IMR-90 (cell line): ENCODE results near the gene OR8D4. TPM values are rescaled to one million over a fixed set of nuclear protein-coding genes. Genes with fewer than 3 reads are reported as not detected.

Experiments
- ATAC-seq: fragments of 200-7000 bp; cut with Tn5 transposase; 2 replicates; pipeline ENCODE4 v1.9.1; 2020; ENCODE audit warnings: low read depth, mild to moderate bottlenecking, moderate library complexity
- BruUV-seq: library from RNA; stranded (reverse); fragments of 400-500 nt; replicated peaks from 2 replicates; lab custom pipeline; 2021; lab: Mats Ljungman, UMichigan
- CTCF ChIA-PET: fragments of 300-600 bp; formaldehyde crosslinking; extraction: SDS; loops from one replicate; lab custom pipeline; 2021; ENCODE audit warnings: antibody characterized with exemption; lab: Yijun Ruan, JAX
- POLR2A ChIA-PET: fragments of 300-600 bp; sonication (Branson Sonifier 250); formaldehyde crosslinking; loops from one replicate; lab custom pipeline; 2022; ENCODE audit warnings: antibody characterized with exemption; ENCODE audit not compliant: unreplicated experiment; lab: Charles Lee
- DNase-seq: peaks from one replicate; pipeline ENCODE4 v3.0.0; 2013
- H2AFZ ChIP-seq: replicated peaks from 2 replicates; pipeline ENCODE3; 2013; ENCODE audit warnings: low read length, mild to moderate bottlenecking; ENCODE audit not compliant: poor library complexity
- H2AK5ac ChIP-seq: 2 replicates; pipeline ENCODE4 v1.6.1; 2013; ENCODE audit warnings: low read depth, low read length, inconsistent platforms
- H2AK9ac ChIP-seq: replicated peaks from 2 replicates; pipeline ENCODE3; 2013; ENCODE audit warnings: mild to moderate bottlenecking, low read depth, low read length, moderate library complexity; ENCODE audit not compliant: poor library complexity
- H2BK120ac ChIP-seq: 2 replicates; pipeline ENCODE4 v1.6.1; 2013; ENCODE audit warnings: low read depth, low read length, inconsistent platforms
- H2BK15ac ChIP-seq: 3 replicates; pipeline ENCODE4 v1.6.1; 2013; ENCODE audit warnings: low read depth, low read length, inconsistent platforms
- H2BK20ac ChIP-seq: 2 replicates; pipeline ENCODE4 v1.6.1; 2013; ENCODE audit warnings: low read depth, mild to moderate bottlenecking, inconsistent platforms, low read length, moderate library complexity
- H2BK5ac ChIP-seq: 2 replicates; pipeline ENCODE4 v1.6.1; 2013; ENCODE audit warnings: mild to moderate bottlenecking, low read depth, low read length, inconsistent platforms; ENCODE audit not compliant: poor library complexity, severe bottlenecking
- H3K14ac ChIP-seq: replicated peaks from 2 replicates; pipeline ENCODE4 v1.6.1; 2013; ENCODE audit warnings: low read depth, low read length, inconsistent platforms
- H3K18ac ChIP-seq: 2 replicates; pipeline ENCODE4 v1.6.1; 2013; ENCODE audit warnings: low read depth, low read length, control low read depth
- H3K23ac ChIP-seq: 2 replicates; pipeline ENCODE4 v1.6.1; 2013; ENCODE audit warnings: low read depth, low read length, inconsistent platforms
- H3K27ac ChIP-seq: 2 replicates; pipeline ENCODE4 v1.5.1; 2013; ENCODE audit warnings: mild to moderate bottlenecking, control low read depth, low read length; ENCODE audit not compliant: insufficient read depth
- H3K27me3 ChIP-seq: 2 replicates; pipeline ENCODE4 v1.6.1; 2013; ENCODE audit warnings: low read length; ENCODE audit not compliant: control insufficient read depth, insufficient read depth
- H3K36me3 ChIP-seq: 2 replicates; pipeline ENCODE4 v1.6.1; 2013; ENCODE audit warnings: low read length, mixed read lengths; ENCODE audit not compliant: control insufficient read depth, insufficient read depth
- H3K4ac ChIP-seq: 2 replicates; pipeline ENCODE4 v1.6.1; 2013; ENCODE audit warnings: low read depth, low read length, inconsistent platforms
- H3K4me1 ChIP-seq: 2 replicates; pipeline ENCODE4 v1.6.1; 2013; ENCODE audit warnings: low read length, mixed read lengths; ENCODE audit not compliant: control insufficient read depth, insufficient read depth
- H3K4me2 ChIP-seq: 2 replicates; pipeline ENCODE4 v1.6.1; 2013; ENCODE audit warnings: low read depth, mild to moderate bottlenecking, control low read depth, low read length, moderate library complexity
- H3K4me3 ChIP-seq: 2 replicates; pipeline ENCODE4 v1.5.1; 2013; ENCODE audit warnings: low read depth, mild to moderate bottlenecking, control low read depth, low read length, moderate library complexity; ENCODE audit not compliant: insufficient read depth
- H3K56ac ChIP-seq: 2 replicates; pipeline ENCODE4 v1.6.1; 2013; ENCODE audit warnings: low read length, inconsistent platforms; ENCODE audit not compliant: insufficient read depth; ENCODE audit errors: extremely low read depth
- H3K79me1 ChIP-seq, 2 experiments: 2 replicates each; pipeline ENCODE4 v1.6.1; 2013; ENCODE audit warnings: low read length in 2 of 2, inconsistent platforms in 1 of 2, low read depth in 1 of 2
- H3K9ac ChIP-seq: 2 replicates; pipeline ENCODE4 v1.6.1; 2013; ENCODE audit warnings: low read depth, low read length, control low read depth
- H3K9me1 ChIP-seq: 2 replicates; pipeline ENCODE4 v1.6.1; 2013; ENCODE audit warnings: low read length, inconsistent platforms; ENCODE audit not compliant: insufficient read depth
- H3K9me3 ChIP-seq: 2 replicates; pipeline ENCODE4 v1.6.1; 2013; ENCODE audit warnings: low read length; ENCODE audit not compliant: control insufficient read depth, insufficient read depth
- H4K20me1 ChIP-seq: 2 replicates; pipeline ENCODE4 v1.6.1; 2013; ENCODE audit warnings: low read length, inconsistent platforms; ENCODE audit not compliant: insufficient read depth
- H4K5ac ChIP-seq: 2 replicates; pipeline ENCODE4 v1.6.1; 2013; ENCODE audit warnings: mild to moderate bottlenecking, low read depth, low read length, control low read depth
- H4K8ac ChIP-seq, 2 experiments: 2 replicates each; pipeline ENCODE4 v1.6.1; 2013; ENCODE audit warnings: low read depth in 2 of 2, low read length in 2 of 2, control low read depth in 1 of 2, inconsistent platforms in 1 of 2
- H4K91ac ChIP-seq: 2 replicates; pipeline ENCODE4 v1.6.1; 2013; ENCODE audit warnings: low read depth, low read length, inconsistent platforms; ENCODE audit not compliant: insufficient read depth
- BHLHE40 ChIP-seq: fragments of 150-350 bp; IDR thresholded peaks from 2 replicates; pipeline ENCODE4 v1.6.1; 2016; ENCODE audit warnings: mild to moderate bottlenecking, low read depth, low read length
- CEBPB ChIP-seq: IDR thresholded peaks from 2 replicates; pipeline ENCODE4 v1.6.1; 2012; ENCODE audit warnings: low read depth, low read length, improper control_type of control experiment
- CHD1 ChIP-seq: IDR thresholded peaks from 2 replicates; pipeline ENCODE4 v1.6.1; 2012; ENCODE audit warnings: low read depth, low read length, improper control_type of control experiment
- FOS ChIP-seq: fragments of 150-350 bp; IDR thresholded peaks from 2 replicates; pipeline ENCODE4 v1.6.1; 2016; ENCODE audit warnings: low read depth, low read length
- MAFK ChIP-seq: IDR thresholded peaks from 2 replicates; pipeline ENCODE4 v1.6.1; 2012; ENCODE audit warnings: low read depth, low read length, improper control_type of control experiment
- MAZ ChIP-seq: IDR thresholded peaks from 2 replicates; pipeline ENCODE4 v1.6.1; 2012; ENCODE audit warnings: low read depth, mild to moderate bottlenecking, low read length, improper control_type of control experiment, moderate library complexity, borderline replicate concordance
- MXI1 ChIP-seq: IDR thresholded peaks from 2 replicates; pipeline ENCODE4 v1.6.1; 2012; ENCODE audit warnings: low read depth, mild to moderate bottlenecking, low read length, moderate library complexity, borderline replicate concordance
- RCOR1 ChIP-seq: IDR thresholded peaks from 2 replicates; pipeline ENCODE4 v1.6.1; 2012; ENCODE audit warnings: mild to moderate bottlenecking, low read length, improper control_type of control experiment; ENCODE audit not compliant: insufficient replicate concordance
- RFX5 ChIP-seq: IDR thresholded peaks from 2 replicates; pipeline ENCODE4 v1.8.0; 2012; ENCODE audit warnings: low read depth, mild to moderate bottlenecking, low read length, moderate library complexity
- SMC3 ChIP-seq: fragments of 150-350 bp; IDR thresholded peaks from 2 replicates; pipeline ENCODE4 v1.6.1; 2016; ENCODE audit warnings: low read depth, mild to moderate bottlenecking, antibody characterized with exemption, low read length, moderate library complexity
- WGBS, 2 experiments: methylation state at CpG; one replicate each; pipeline versions ENCODE4 v1.1.5 to v1.1.7; 2013; ENCODE audit warnings: missing lambda C conversion rate in 2 of 2; ENCODE audit not compliant: insufficient read length in 1 of 2; ENCODE audit errors: extremely low coverage in 2 of 2; 5-methylcytosine and 5-hydroxymethylcytosine counted together
- dilution Hi-C: fragments of 300-500 bp; cut with HindIII; formaldehyde crosslinking; loops from one replicate; pipeline ENCODE4 v1.14.3; 2018; ENCODE audit warnings: low sequenced_read_pairs; ENCODE audit not compliant: unreplicated experiment
- in situ Hi-C: fragments of 300-500 bp; cut with MboI; formaldehyde crosslinking; loops from 3 replicates; pipeline ENCODE4 v1.14.3; 2019; ENCODE audit warnings: low sequenced_read_pairs, inconsistent platforms, mixed read lengths
- intact Hi-C: fragments of 100-400 bp; cut with micrococcal nuclease; formaldehyde crosslinking; loops from 2 replicates; pipeline ENCODE4 v1.10.0; 2022
- polyA plus RNA-seq, 3 experiments: library from polyadenylated mRNA; depleted of rRNA; stranded (reverse); fragments of >200 nt; gene quantifications; 2 replicates each; pipeline ENCODE4 v1.2.3, GENCODE V29; 2012; ENCODE audit warnings: low replicate concordance in 1 of 3
- total RNA-seq: library from RNA; depleted of rRNA; stranded (reverse); fragments of >200 nt; gene quantifications from 2 replicates; pipeline ENCODE4 v1.2.3, GENCODE V29; 2012
- TF ChIP-seq, protein P1 (sequence below): conservative IDR thresholded peaks from 2 replicates; pipeline ENCODE4 v1.5.1; 2012; ENCODE audit warnings: mild to moderate bottlenecking, low read depth, low read length, improper control_type of control experiment
- TF ChIP-seq, protein P2 (sequence below): fragments of 150-350 bp; IDR thresholded peaks from 2 replicates; pipeline ENCODE4 v1.6.1; 2017; ENCODE audit warnings: mild to moderate bottlenecking, antibody characterized with exemption, low read length, low read depth

Gene OR8D4
- total and polyA plus RNA-seq, 2 of the 4 experiments (the other 2 are of a cell fraction): not detected

DNA sequence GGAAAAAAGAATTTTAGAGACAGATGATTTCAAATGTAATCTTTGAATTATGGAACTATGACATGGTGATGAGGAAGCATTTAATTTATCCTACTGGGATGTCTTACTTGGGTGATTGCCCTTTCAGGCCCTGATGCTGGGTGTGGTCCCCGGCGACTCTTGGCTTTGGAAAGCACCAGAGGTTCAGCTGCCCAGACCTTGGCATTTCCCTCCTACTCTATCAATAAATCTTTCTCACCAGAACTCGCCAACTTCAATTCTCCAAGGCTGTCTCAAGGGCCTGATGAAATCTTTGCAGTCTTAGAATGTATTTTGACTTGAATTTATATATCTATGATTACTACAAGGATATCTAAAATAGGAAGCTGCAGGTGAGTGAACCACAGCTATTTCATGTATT, 19.0 kb downstream of the OR8D4 start:
- Histone ChIP-seq H2BK5ac (no peak overlapping the region), H4K20me1 (no peaks in the 10 kb centered on the region), H3K4me3 (no peak overlapping the region), H3K27ac (no peak overlapping the region), H2BK20ac (no peak overlapping the region), H2AK9ac (no peak overlapping the region), H2AK5ac (no peak overlapping the region), H3K4me1 (no peaks in the 10 kb centered on the region), H4K8ac (no peak overlapping the region), H2BK120ac (no peak overlapping the region), H3K9me1 (no peaks in the 10 kb centered on the region), H3K23ac (no peak overlapping the region), H3K79me1 (no peaks in the 10 kb centered on the region), H3K4ac (no peak overlapping the region), H4K91ac (no peak overlapping the region), H3K4me2 (no peak overlapping the region), H4K5ac (no peak overlapping the region), H3K18ac (no peak overlapping the region), H3K14ac (no peak overlapping the region), H2BK15ac (no peak overlapping the region), H3K36me3 (no peaks in the 10 kb centered on the region), H3K9ac (no peak overlapping the region), H3K56ac (no peak overlapping the region), H2AFZ (no peak overlapping the region), H3K27me3 (no peaks in the 10 kb centered on the region), H3K9me3 (no peaks in the 10 kb centered on the region)
- ChIA-PET CTCF (interaction anchor here (0.5 kb wide), 1 partner anchor 1423 kb away, joined by 6 read pairs; no protein-coding TSS in a partner anchor), POLR2A (no interaction called here)
- in situ Hi-C loops (no loop called here), dilution Hi-C loops (no loop called here), intact Hi-C loops (no loop called here)
- BruUV-seq: no TSS peak
- WGBS, 2 experiments: no CpG with 5 or more reads among the region's 3 CpGs
- TF ChIP-seq BHLHE40: no peak
- TF ChIP-seq CHD1: no peak
- no peak for TF ChIP-seq SMC3
- no peak for TF ChIP-seq RFX5
- no peak for TF ChIP-seq MAZ
- TF ChIP-seq, protein P1, sequence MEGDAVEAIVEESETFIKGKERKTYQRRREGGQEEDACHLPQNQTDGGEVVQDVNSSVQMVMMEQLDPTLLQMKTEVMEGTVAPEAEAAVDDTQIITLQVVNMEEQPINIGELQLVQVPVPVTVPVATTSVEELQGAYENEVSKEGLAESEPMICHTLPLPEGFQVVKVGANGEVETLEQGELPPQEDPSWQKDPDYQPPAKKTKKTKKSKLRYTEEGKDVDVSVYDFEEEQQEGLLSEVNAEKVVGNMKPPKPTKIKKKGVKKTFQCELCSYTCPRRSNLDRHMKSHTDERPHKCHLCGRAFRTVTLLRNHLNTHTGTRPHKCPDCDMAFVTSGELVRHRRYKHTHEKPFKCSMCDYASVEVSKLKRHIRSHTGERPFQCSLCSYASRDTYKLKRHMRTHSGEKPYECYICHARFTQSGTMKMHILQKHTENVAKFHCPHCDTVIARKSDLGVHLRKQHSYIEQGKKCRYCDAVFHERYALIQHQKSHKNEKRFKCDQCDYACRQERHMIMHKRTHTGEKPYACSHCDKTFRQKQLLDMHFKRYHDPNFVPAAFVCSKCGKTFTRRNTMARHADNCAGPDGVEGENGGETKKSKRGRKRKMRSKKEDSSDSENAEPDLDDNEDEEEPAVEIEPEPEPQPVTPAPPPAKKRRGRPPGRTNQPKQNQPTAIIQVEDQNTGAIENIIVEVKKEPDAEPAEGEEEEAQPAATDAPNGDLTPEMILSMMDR: no peak
- no peak for TF ChIP-seq MAFK
- TF ChIP-seq MXI1: no peak
- no peak for TF ChIP-seq FOS
- TF ChIP-seq, protein P2, sequence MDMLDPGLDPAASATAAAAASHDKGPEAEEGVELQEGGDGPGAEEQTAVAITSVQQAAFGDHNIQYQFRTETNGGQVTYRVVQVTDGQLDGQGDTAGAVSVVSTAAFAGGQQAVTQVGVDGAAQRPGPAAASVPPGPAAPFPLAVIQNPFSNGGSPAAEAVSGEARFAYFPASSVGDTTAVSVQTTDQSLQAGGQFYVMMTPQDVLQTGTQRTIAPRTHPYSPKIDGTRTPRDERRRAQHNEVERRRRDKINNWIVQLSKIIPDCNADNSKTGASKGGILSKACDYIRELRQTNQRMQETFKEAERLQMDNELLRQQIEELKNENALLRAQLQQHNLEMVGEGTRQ: no peak
- TF ChIP-seq CEBPB: no peak
- no peak for TF ChIP-seq RCOR1
- DNase-seq (no peak), ATAC-seq (no peak)
